Midbrain (tissue), 1 donor: ENCODE measurements around the gene UBQLN2.
"Not testable (repeated sequence)": the region's sequence is repeated elsewhere in the genome, so short reads cannot be mapped to it uniquely, and the experiment has no call there.

Experiments
- DNase-seq: peaks from one replicate; lab custom pipeline; 2025; lab: John Stamatoyannopoulos, UW

The UBQLN2 gene

DNA sequence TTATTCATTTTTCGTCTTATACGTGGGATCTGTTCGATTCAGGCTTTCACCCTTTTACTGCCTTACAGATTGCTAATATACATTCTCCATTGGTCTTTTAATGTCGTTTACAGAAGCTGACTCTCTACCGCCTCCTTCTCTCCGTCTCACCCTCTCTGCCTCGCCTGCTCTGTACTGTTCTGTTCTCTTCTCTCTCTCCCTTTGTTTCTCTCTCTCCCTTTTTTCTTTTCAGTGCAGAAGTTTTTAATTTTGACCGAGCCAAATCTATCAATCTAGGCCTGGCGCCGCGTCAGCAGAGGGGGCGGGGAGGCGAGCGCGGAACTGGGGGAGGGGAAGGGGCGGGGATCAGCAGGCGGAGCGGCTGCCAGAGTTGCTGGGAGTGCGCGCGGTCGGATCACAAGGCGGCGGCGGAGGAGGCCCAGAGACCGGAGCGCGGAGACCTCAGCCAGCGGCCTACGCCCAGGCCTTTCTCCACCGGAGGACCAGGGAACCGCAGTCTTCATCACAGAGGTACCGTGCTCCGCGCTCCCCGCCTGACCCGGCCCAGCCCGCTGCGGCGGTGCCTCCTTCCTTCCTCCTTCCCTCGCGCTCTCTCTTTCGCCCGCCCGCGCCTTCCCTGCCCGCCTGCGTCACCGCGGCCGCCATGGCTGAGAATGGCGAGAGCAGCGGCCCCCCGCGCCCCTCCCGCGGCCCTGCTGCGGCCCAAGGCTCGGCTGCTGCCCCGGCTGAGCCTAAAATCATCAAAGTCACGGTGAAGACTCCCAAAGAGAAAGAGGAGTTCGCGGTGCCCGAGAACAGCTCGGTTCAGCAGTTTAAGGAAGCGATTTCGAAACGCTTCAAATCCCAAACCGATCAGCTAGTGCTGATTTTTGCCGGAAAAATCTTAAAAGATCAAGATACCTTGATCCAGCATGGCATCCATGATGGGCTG is at the start of gene UBQLN2:
Gene UBQLN2, plus strand, starts transcription at position 397 of the 931 bp plus-strand sequence. Its CDS starts 247 bp downstream, at position 644.
- DNase-seq, result peak; percentile 74

GRCh38 chrX:56519642-56520041 is 43.8 kb upstream of the UBQLN2 start:
- no peak for DNase-seq

DNA sequence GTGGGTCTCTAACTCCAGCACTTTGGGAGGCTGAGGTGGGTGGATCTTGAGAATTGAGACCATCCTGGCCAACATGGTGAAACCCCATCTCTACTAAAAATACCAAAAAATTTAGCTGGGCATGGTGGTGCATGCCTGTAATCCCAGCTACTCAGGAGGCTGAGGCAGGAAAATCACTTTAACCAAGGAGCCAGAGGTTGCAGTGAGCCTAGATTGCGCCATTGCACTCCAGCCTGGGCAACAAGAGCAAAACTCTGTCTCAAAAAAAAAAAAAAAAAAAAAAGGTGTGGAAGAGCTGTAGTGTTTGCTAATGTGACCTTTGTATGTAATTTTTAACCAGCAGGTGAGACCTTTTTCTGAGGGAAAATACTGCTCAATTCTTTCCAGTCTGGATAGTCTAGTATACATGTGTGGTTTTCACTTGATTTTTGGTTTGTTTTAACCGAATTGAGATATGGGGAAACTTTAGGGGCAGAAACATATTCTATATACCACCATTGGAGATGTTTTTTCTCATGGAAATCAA is 33.9 kb upstream of the UBQLN2 start:
- DNase-seq, result not testable (repeated sequence)

DNA sequence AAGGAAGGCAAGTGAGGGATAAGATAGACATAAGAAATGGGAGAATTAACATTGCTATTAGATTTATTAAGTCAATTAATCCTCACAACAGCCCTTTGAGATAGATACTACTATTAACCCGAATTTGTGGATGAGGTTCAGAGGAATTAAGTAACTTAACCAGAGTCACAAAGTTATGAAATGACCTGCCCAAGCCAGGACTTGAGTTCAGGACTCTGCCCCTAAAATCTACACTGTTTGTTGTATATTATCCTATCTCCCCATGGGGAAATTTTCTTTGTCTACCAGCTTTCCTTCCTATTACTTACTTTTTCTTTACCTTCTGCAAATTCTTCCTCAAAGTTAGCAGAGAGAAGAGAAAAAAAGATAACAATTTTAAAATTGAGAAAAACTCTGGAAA is 33.4 kb upstream of the UBQLN2 start:
- no peak for DNase-seq

GRCh38 chrX:56550667-56551066 is 12.8 kb upstream of the UBQLN2 start:
- DNase-seq, result no peak

DNA sequence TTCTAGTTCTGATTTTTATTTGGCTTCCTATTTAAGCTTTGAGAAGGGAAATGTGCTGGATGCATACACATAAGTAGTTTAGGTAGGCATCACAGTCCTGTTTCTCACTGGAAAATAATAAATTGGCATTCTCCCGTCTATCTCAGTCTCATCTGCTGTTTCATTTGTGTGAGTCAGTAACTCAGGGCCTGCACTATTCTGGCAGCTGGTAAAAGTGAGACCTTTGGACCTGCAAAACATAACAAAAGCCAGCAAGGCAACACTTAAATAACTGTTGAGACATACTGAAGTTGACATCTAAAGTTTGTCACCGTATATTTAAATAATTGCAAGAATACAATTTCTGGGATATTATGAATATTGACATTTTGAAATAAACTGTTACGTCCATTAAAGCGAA is 8.6 kb upstream of the UBQLN2 start:
- no peak for DNase-seq

DNA sequence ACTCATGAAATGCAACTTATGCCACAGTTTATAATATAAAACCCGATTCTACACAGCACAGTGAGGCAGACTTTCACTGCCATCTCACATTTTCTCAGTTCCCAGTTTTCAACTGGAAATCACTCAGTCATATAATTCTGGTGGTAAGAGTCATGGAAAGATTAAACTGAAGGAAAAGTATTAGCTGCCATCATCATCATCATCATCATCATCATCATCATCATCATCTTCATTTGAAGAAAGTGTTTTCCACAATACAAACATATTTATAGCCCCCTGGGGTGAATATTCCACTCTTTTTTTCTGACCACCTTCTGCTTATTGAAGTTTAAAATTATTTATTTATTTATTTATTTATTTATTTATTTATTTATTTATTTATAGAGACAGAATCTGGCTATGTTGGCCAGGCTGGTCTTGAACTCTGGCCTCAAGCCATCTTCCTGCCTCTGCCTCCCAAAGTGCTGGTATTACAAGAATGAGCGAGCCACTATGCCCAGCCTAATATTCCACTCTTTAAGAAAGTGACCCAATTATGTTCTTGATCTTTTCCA is 6.0 kb upstream of the UBQLN2 start:
- no peak for DNase-seq

DNA sequence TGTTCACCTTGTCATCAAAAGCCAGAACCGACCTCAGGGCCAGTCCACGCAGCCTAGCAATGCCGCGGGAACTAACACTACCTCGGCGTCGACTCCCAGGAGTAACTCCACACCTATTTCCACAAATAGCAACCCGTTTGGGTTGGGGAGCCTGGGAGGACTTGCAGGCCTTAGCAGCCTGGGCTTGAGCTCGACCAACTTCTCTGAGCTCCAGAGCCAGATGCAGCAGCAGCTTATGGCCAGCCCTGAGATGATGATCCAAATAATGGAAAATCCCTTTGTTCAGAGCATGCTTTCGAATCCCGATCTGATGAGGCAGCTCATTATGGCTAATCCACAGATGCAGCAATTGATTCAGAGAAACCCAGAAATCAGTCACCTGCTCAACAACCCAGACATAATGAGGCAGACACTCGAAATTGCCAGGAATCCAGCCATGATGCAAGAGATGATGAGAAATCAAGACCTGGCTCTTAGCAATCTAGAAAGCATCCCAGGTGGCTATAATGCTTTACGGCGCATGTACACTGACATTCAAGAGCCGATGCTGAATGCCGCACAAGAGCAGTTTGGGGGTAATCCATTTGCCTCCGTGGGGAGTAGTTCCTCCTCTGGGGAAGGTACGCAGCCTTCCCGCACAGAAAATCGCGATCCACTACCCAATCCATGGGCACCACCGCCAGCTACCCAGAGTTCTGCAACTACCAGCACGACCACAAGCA is 898 bp downstream of the UBQLN2 start:
- peak; percentile 34 for DNase-seq

DNA sequence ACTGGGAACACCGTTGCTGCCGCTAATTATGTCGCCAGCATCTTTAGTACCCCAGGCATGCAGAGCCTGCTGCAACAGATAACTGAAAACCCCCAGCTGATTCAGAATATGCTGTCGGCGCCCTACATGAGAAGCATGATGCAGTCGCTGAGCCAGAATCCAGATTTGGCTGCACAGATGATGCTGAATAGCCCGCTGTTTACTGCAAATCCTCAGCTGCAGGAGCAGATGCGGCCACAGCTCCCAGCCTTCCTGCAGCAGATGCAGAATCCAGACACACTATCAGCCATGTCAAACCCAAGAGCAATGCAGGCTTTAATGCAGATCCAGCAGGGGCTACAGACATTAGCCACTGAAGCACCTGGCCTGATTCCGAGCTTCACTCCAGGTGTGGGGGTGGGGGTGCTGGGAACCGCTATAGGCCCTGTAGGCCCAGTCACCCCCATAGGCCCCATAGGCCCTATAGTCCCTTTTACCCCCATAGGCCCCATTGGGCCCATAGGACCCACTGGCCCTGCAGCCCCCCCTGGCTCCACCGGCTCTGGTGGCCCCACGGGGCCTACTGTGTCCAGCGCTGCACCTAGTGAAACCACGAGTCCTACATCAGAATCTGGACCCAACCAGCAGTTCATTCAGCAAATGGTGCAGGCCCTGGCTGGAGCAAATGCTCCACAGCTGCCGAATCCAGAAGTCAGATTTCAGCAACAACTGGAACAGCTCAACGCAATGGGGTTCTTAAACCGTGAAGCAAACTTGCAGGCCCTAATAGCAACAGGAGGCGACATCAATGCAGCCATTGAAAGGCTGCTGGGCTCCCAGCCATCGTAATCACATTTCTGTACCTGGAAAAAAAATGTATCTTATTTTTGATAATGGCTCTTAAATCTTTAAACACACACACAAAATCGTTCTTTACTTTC is 1.8 kb downstream of the UBQLN2 start:
- DNase-seq, result peak; percentile 14

DNA sequence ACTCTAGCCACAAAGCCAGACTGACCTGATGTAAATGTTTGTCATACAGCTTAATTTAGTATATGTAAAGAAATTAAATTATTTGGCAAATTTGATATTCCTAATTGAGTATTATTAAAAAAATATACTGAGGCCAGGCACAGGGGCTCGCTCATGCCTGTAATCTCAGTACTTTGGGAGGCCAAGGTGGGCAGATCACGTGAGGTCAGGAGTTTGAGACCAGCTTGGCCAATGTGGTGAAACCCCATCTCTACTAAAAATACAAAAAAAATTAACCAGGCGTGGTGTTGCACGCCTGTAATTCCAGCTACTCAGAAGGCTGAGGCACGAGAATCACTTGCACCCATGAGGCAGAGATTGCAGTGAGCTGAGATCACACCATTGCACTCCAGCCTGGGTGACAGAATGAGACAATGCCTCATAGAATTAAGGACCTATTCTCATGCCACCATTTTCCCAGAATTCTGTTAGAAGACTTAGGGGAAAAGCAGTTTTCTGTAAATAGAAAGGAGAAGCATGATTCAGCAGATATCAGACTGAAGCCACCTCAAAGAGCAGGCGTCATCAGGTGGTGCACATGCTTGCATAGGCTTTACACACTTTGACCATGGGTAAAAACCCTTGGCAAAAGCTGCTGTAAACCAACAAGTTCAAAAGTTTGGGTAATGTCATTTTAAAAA is 6.1 kb downstream of the UBQLN2 start:
- no peak for DNase-seq

GRCh38 chrX:56572975-56573374 is 9.5 kb downstream of the UBQLN2 start:
- DNase-seq, result no peak

DNA sequence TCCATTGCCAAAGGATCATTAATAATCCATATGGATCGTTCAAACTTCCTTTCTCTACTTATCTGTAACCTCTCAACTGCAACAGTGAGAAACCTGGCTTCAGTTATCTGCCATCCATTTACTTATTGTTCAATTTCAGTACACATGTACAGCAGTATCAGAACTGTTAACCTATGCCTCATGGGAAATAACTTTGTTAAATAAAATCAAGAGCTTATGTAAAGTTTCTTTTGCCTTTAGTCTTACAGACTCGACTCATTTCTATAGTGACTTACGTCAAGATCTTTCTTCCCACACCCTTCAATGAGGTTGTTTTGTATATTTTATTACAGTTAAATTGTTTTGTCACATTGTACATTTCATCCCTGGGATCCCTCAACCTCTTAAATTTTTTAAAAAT is 11.4 kb downstream of the UBQLN2 start:
- DNase-seq, result no peak

GRCh38 chrX:56576721-56577120 is 13.3 kb downstream of the UBQLN2 start:
- no peak for DNase-seq

- no peak for DNase-seq
Measured at GRCh38 chrX:56588397-56589188, 25.2 kb downstream of the UBQLN2 start.

- DNase-seq, result not testable (repeated sequence)
Measured at GRCh38 chrX:56591830-56592229, 28.4 kb downstream of the UBQLN2 start.

GRCh38 chrX:56600141-56600540 is 36.7 kb downstream of the UBQLN2 start:
- no peak for DNase-seq

DNA sequence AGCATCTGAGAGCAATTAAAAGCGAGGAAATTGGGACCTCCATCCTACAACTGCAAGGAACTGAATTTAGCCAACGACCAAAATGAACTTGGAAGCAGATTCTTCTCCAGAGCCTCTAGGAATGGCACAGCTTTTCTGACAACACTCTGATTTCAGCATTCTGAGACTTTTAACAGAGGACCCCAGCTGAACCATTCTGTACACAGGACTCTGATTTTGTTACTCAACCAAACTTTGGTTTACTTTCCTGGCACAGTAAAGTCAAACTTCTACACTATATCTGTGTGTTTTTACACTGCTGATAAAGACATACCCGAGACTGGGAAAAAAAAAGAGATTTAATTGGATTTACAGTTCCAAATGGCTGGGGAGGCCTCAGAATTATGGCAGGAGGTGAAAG is 37.6 kb downstream of the UBQLN2 start:
- DNase-seq, result no peak

GRCh38 chrX:56615282-56615681 is 51.9 kb downstream of the UBQLN2 start:
- DNase-seq, result no peak
